WERI-Rb-1 (cell line): Measurements from ENCODE around the gene MTMR12.
A peak's percentile ranks its signal among the peaks of the same experiment; 100 is the strongest.

Experiments
- DNase-seq: peaks from one replicate; pipeline ENCODE4 v3.0.0-alpha.2; 2020
- H3K27ac ChIP-seq: fragments of 250-450 bp; sonication (Bioruptor Pico); 2 replicates; pipeline ENCODE4 v1.5.1; 2020; ENCODE audit warnings: mild to moderate bottlenecking, moderate library complexity
- H3K27me3 ChIP-seq: fragments of 250-450 bp; sonication (Bioruptor Pico); 2 replicates; pipeline ENCODE4 v1.5.1; 2021; ENCODE audit warnings: mild to moderate bottlenecking, low read depth, moderate library complexity; ENCODE audit not compliant: insufficient read depth, severe bottlenecking
- H3K36me3 ChIP-seq: fragments of 250-450 bp; sonication (Bioruptor Pico); 2 replicates; pipeline ENCODE4 v1.5.1; 2020; ENCODE audit warnings: mild to moderate bottlenecking, moderate library complexity
- H3K4me3 ChIP-seq: 2 replicates; pipeline ENCODE4 v1.5.1; 2011; ENCODE audit warnings: low read depth, mild to moderate bottlenecking, control low read depth, low read length
- H3K9me3 ChIP-seq: fragments of 250-450 bp; sonication (Bioruptor Pico); 2 replicates; pipeline ENCODE4 v1.5.1; 2021; ENCODE audit warnings: mild to moderate bottlenecking, moderate library complexity; ENCODE audit not compliant: severe bottlenecking
- TF ChIP-seq, protein P1 (sequence below): IDR thresholded peaks from 2 replicates; pipeline ENCODE4 v1.5.1; 2011; ENCODE audit warnings: low read depth, mild to moderate bottlenecking, control low read depth, inconsistent platforms, low read length

Gene MTMR12

GRCh38 chr5:32254881-32255539, 57.7 kb downstream of the MTMR12 start:
- H3K4me3 ChIP-seq = no peak overlapping the region
- peak; percentile 77 for DNase-seq
- H3K27ac ChIP-seq = peak overlapping the region; percentile 59
- H3K36me3 ChIP-seq = peaks cover 30% of the 10 kb centered on the region
- TF ChIP-seq, protein P1, sequence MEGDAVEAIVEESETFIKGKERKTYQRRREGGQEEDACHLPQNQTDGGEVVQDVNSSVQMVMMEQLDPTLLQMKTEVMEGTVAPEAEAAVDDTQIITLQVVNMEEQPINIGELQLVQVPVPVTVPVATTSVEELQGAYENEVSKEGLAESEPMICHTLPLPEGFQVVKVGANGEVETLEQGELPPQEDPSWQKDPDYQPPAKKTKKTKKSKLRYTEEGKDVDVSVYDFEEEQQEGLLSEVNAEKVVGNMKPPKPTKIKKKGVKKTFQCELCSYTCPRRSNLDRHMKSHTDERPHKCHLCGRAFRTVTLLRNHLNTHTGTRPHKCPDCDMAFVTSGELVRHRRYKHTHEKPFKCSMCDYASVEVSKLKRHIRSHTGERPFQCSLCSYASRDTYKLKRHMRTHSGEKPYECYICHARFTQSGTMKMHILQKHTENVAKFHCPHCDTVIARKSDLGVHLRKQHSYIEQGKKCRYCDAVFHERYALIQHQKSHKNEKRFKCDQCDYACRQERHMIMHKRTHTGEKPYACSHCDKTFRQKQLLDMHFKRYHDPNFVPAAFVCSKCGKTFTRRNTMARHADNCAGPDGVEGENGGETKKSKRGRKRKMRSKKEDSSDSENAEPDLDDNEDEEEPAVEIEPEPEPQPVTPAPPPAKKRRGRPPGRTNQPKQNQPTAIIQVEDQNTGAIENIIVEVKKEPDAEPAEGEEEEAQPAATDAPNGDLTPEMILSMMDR = no peak
- no peaks in the 10 kb centered on the region for H3K9me3 ChIP-seq
- H3K27me3 ChIP-seq = no peaks in the 10 kb centered on the region

GRCh38 chr5:32251871-32252458, 60.8 kb downstream of the MTMR12 start:
- DNase-seq = no peak
- no peak overlapping the region for H3K27ac ChIP-seq
- no peaks in the 10 kb centered on the region for H3K27me3 ChIP-seq
- no peaks in the 10 kb centered on the region for H3K9me3 ChIP-seq
- TF ChIP-seq, protein P1 = no peak
- H3K36me3 ChIP-seq = peaks cover 47% of the 10 kb centered on the region
- H3K4me3 ChIP-seq = no peak overlapping the region

- H3K27ac ChIP-seq = no peak overlapping the region
- no peaks in the 10 kb centered on the region for H3K27me3 ChIP-seq
- no peak for DNase-seq
- no peaks in the 10 kb centered on the region for H3K9me3 ChIP-seq
- TF ChIP-seq, protein P1 = no peak
- H3K4me3 ChIP-seq = no peak overlapping the region
- H3K36me3 ChIP-seq = peaks cover 67% of the 10 kb centered on the region
These were observed 63.1 kb downstream of the MTMR12 start for GRCh38 chr5:32249668-32250067.

- TF ChIP-seq, protein P1 = no peak
- Histone ChIP-seq H3K36me3 (peaks cover 57% of the 10 kb centered on the region), H3K4me3 (no peak overlapping the region), H3K27me3 (no peaks in the 10 kb centered on the region), H3K27ac (no peak overlapping the region), H3K9me3 (no peaks in the 10 kb centered on the region)
- no peak for DNase-seq
These were observed 67.0 kb downstream of the MTMR12 start for GRCh38 chr5:32245742-32246141.

GRCh38 chr5:32244017-32244416, 68.7 kb downstream of the MTMR12 start:
- Histone ChIP-seq H3K36me3 (peaks cover 56% of the 10 kb centered on the region), H3K27me3 (no peaks in the 10 kb centered on the region), H3K9me3 (no peaks in the 10 kb centered on the region), H3K27ac (no peak overlapping the region), H3K4me3 (no peak overlapping the region)
- TF ChIP-seq, protein P1 = peak; percentile 30; the same call in 1 of the 2 replicates
- DNase-seq = peak; percentile 69
